HepG2 (cell line): Measurements from ENCODE around the gene RNU2-63P. TPM values are rescaled to one million over a fixed set of nuclear protein-coding genes. Genes with fewer than 3 reads are reported as not detected.

Source experiments
- ATF7-NPFF ChIP-seq: sonication (generic); formaldehyde crosslinking; IDR thresholded peaks from 2 replicates; pipeline ENCODE4 v1.8.1; 2023; ENCODE audit warnings: mild to moderate bottlenecking, low read depth, missing genetic modification reagents, moderate library complexity
- BORCS8-MEF2B ChIP-seq: sonication (generic); formaldehyde crosslinking; IDR thresholded peaks from 2 replicates; pipeline ENCODE4 v1.8.0; 2022; ENCODE audit warnings: mild to moderate bottlenecking, missing genetic modification reagents
- CBFB ChIP-seq: sonication (generic); formaldehyde crosslinking; IDR thresholded peaks from 2 replicates; pipeline ENCODE4 v1.4.0; 2020; ENCODE audit warnings: missing genetic modification reagents
- EHMT2 ChIP-seq: fragments of 200-600 bp; sonication (generic); IDR thresholded peaks from 2 replicates; pipeline ENCODE4 v1.7.0; 2017; ENCODE audit warnings: antibody characterized with exemption, low read depth, low read length, borderline replicate concordance
- FUBP1 ChIP-seq: sonication (generic); formaldehyde crosslinking; IDR thresholded peaks from 2 replicates; pipeline ENCODE4 v1.5.1; 2020; ENCODE audit warnings: missing genetic modification reagents, mild to moderate bottlenecking, borderline replicate concordance
- GTF3A ChIP-seq: sonication (generic); formaldehyde crosslinking; conservative IDR thresholded peaks from 2 replicates; pipeline ENCODE4 v1.4.0; 2020; ENCODE audit warnings: mild to moderate bottlenecking, missing genetic modification reagents
- HDAC1 ChIP-seq: sonication (generic); formaldehyde crosslinking; IDR thresholded peaks from 2 replicates; pipeline ENCODE4 v1.5.1; 2020; ENCODE audit warnings: mild to moderate bottlenecking, missing genetic modification reagents
- KAT7 ChIP-seq: IDR thresholded peaks from 2 replicates; pipeline ENCODE4 v1.6.1; 2018; ENCODE audit warnings: borderline replicate concordance, missing compliant biosample characterization
- MBD4 ChIP-seq: IDR thresholded peaks from 2 replicates; pipeline ENCODE4 v1.6.1; 2012; ENCODE audit warnings: low read length, inconsistent platforms, borderline replicate concordance
- PAWR ChIP-seq: sonication (generic); formaldehyde crosslinking; IDR thresholded peaks from 2 replicates; pipeline ENCODE4 v1.4.0; 2020; ENCODE audit warnings: missing genetic modification reagents, mild to moderate bottlenecking, borderline replicate concordance
- POLR2AphosphoS5 ChIP-seq: IDR thresholded peaks from 2 replicates; pipeline ENCODE4 v1.6.1; 2012; ENCODE audit warnings: low read depth, low read length
- RARA ChIP-seq: IDR thresholded peaks from 2 replicates; pipeline ENCODE4 v1.6.1; 2016; ENCODE audit warnings: missing genetic modification reagents, missing compliant biosample characterization
- RORA ChIP-seq: sonication (generic); formaldehyde crosslinking; IDR thresholded peaks from 2 replicates; pipeline ENCODE4 v1.5.0; 2020; ENCODE audit warnings: mild to moderate bottlenecking, missing genetic modification reagents, moderate library complexity
- SNAPC2 ChIP-seq: sonication (generic); formaldehyde crosslinking; IDR thresholded peaks from 2 replicates; pipeline ENCODE4 v1.8.1; 2022; ENCODE audit warnings: mild to moderate bottlenecking, missing genetic modification reagents
- SP2 ChIP-seq: sonication (generic); formaldehyde crosslinking; IDR thresholded peaks from 2 replicates; pipeline ENCODE4 v1.5.1; 2020; ENCODE audit warnings: mild to moderate bottlenecking, missing genetic modification reagents
- TSC22D2 ChIP-seq: sonication (generic); formaldehyde crosslinking; IDR thresholded peaks from 2 replicates; pipeline ENCODE4 v1.5.1; 2020; ENCODE audit warnings: missing genetic modification reagents, mild to moderate bottlenecking, borderline replicate concordance
- ZC3H4 ChIP-seq: sonication (generic); formaldehyde crosslinking; IDR thresholded peaks from 2 replicates; pipeline ENCODE4 v1.4.0; 2020; ENCODE audit warnings: missing genetic modification reagents, borderline replicate concordance
- ZNF10 ChIP-seq: sonication (generic); formaldehyde crosslinking; IDR thresholded peaks from 2 replicates; pipeline ENCODE4 v1.4.0; 2020; ENCODE audit warnings: mild to moderate bottlenecking, low read depth, missing genetic modification reagents, borderline replicate concordance
- ZNF335 ChIP-seq: sonication (generic); formaldehyde crosslinking; IDR thresholded peaks from 2 replicates; pipeline ENCODE4 v1.4.0; 2020; ENCODE audit warnings: missing genetic modification reagents
- ZNF614 ChIP-seq: IDR thresholded peaks from 2 replicates; pipeline ENCODE4 v1.6.1; 2018; ENCODE audit warnings: missing biosample characterization, missing genetic modification reagents, inconsistent platforms, borderline replicate concordance
- ZNF766 ChIP-seq: sonication (generic); formaldehyde crosslinking; IDR thresholded peaks from 2 replicates; pipeline ENCODE4 v1.5.0; 2020; ENCODE audit warnings: missing genetic modification reagents, borderline replicate concordance
- polyA plus RNA-seq, 8 experiments: library from polyadenylated mRNA; depleted of rRNA in 3 of 8; stranded (reverse) in 7 of 8; unstranded in 1 of 8; fragments of >200 nt; fragmentation: Illumina TruSeq in 4 of 8; extraction: Trizol in 4 of 8; gene quantifications; 2 replicates each; pipeline versions ENCODE4 v1.2.1 to v1.2.3, GENCODE V29; 2011 to 2016; ENCODE audit warnings: low read depth in 4 of 8, missing spikeins in 1 of 8, mixed read lengths in 1 of 8; ENCODE audit not compliant: insufficient read depth in 1 of 8
- total RNA-seq, 5 experiments: library from RNA; depleted of rRNA; stranded (reverse); fragments of >200 nt; fragmentation: Illumina TruSeq; extraction: Trizol; gene quantifications; 2 replicates each; pipeline ENCODE4 v1.2.3, GENCODE V29; 2016; ENCODE audit warnings: low read depth in 1 of 5
- TF ChIP-seq, protein P1 (sequence below): IDR thresholded peaks from 2 replicates; pipeline ENCODE4 v1.6.1; 2016; ENCODE audit warnings: missing genetic modification reagents, missing compliant biosample characterization
- TF ChIP-seq, protein P2 (sequence below): sonication (generic); formaldehyde crosslinking; IDR thresholded peaks from 2 replicates; pipeline ENCODE4 v1.9.0; 2021; ENCODE audit warnings: missing genetic modification reagents, borderline replicate concordance
- TF ChIP-seq, protein P3 (sequence below): sonication (generic); formaldehyde crosslinking; IDR thresholded peaks from 2 replicates; pipeline ENCODE4 v1.8.0; 2023; ENCODE audit warnings: mild to moderate bottlenecking, missing genetic modification reagents

Gene RNU2-63P
- total and polyA plus RNA-seq, 2 of the 13 experiments (the other 11 are each of a cell fraction or from before 2014, with no cell fraction given) = 6.8 TPM; not detected in 1

GRCh38 chr2:88016086-88016959 is at the start of gene RNU2-63P (continued):
- TF ChIP-seq, protein P1, sequence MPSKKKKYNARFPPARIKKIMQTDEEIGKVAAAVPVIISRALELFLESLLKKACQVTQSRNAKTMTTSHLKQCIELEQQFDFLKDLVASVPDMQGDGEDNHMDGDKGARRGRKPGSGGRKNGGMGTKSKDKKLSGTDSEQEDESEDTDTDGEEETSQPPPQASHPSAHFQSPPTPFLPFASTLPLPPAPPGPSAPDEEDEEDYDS = peak; percentile 99
- TF ChIP-seq BORCS8-MEF2B (CRISPR knock-in tag) (0 out of 2 replicates have a peak, but pooled peaks have one; percentile 60), ZC3H4 (CRISPR knock-in tag) (peak; percentile 96), ZNF766 (CRISPR knock-in tag) (peak; percentile 44; the same call in 1 of the 2 replicates), ZNF10 (no peak), MBD4 (peak; percentile 100), KAT7 (CRISPR knock-in tag) (peak; percentile 21; the same call in 1 of the 2 replicates), ZNF335 (peak; percentile 68), CBFB (CRISPR knock-in tag) (peak; percentile 13), RORA (0 out of 2 replicates have a peak, but pooled peaks have one; percentile 73), GTF3A (CRISPR knock-in tag) (no peak), EHMT2 (peak; percentile 79), HDAC1 (CRISPR knock-in tag) (peak; percentile 1; the same call in 1 of the 2 replicates), SP2 (no peak), RARA (CRISPR knock-in tag) (peak; percentile 37; the same call in 1 of the 2 replicates), POLR2AphosphoS5 (peak; percentile 100), ZNF614 (CRISPR knock-in tag) (peak; percentile 17), FUBP1 (CRISPR knock-in tag) (peak; percentile 99), SNAPC2 (CRISPR knock-in tag) (peak; percentile 100), TSC22D2 (peak; percentile 25; the same call in 1 of the 2 replicates), PAWR (CRISPR knock-in tag) (no peak), ATF7-NPFF (CRISPR knock-in tag) (peak; percentile 79; the same call in 1 of the 2 replicates)
- TF ChIP-seq, protein P2, sequence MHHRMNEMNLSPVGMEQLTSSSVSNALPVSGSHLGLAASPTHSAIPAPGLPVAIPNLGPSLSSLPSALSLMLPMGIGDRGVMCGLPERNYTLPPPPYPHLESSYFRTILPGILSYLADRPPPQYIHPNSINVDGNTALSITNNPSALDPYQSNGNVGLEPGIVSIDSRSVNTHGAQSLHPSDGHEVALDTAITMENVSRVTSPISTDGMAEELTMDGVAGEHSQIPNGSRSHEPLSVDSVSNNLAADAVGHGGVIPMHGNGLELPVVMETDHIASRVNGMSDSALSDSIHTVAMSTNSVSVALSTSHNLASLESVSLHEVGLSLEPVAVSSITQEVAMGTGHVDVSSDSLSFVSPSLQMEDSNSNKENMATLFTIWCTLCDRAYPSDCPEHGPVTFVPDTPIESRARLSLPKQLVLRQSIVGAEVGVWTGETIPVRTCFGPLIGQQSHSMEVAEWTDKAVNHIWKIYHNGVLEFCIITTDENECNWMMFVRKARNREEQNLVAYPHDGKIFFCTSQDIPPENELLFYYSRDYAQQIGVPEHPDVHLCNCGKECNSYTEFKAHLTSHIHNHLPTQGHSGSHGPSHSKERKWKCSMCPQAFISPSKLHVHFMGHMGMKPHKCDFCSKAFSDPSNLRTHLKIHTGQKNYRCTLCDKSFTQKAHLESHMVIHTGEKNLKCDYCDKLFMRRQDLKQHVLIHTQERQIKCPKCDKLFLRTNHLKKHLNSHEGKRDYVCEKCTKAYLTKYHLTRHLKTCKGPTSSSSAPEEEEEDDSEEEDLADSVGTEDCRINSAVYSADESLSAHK (CRISPR knock-in tag) = 0 out of 2 replicates have a peak, but pooled peaks have one; percentile 21
- TF ChIP-seq, protein P3, sequence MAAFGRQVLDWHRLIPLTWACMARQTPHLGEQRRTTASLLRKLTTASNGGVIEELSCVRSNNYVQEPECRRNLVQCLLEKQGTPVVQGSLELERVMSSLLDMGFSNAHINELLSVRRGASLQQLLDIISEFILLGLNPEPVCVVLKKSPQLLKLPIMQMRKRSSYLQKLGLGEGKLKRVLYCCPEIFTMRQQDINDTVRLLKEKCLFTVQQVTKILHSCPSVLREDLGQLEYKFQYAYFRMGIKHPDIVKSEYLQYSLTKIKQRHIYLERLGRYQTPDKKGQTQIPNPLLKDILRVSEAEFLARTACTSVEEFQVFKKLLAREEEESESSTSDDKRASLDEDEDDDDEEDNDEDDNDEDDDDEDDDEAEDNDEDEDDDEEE (CRISPR knock-in tag) = 0 out of 2 replicates have a peak, but pooled peaks have one; percentile 72
